A673 (cell line): ENCODE measurements around the gene NXPE4. TPM values are rescaled to one million over a fixed set of nuclear protein-coding genes. Genes with fewer than 3 reads are reported as not detected.

ENCODE experiments used
- BruUV-seq: library from RNA; stranded (reverse); fragments of 400-500 nt; replicated peaks from 2 replicates; lab custom pipeline; 2021; lab: Mats Ljungman, UMichigan
- CTCF ChIA-PET: fragments of 300-600 bp; sonication (Branson Sonifier 250); formaldehyde crosslinking; loops from one replicate; lab custom pipeline; 2022; ENCODE audit warnings: antibody characterized with exemption; lab: Charles Lee
- POLR2A ChIA-PET: fragments of 300-600 bp; sonication (Branson Sonifier 250); formaldehyde crosslinking; loops from one replicate; lab custom pipeline; 2022; ENCODE audit warnings: antibody characterized with exemption; ENCODE audit not compliant: low non-redundant PET; lab: Charles Lee
- DNase-seq: peaks from one replicate; pipeline ENCODE4 v3.0.0-alpha.2; 2015; ENCODE audit warnings: low spot score
- H3K27ac ChIP-seq: fragments of 200-600 bp; sonication (generic); 2 replicates; pipeline ENCODE4 v1.5.1; 2016; ENCODE audit warnings: mixed run types, low read depth, mild to moderate bottlenecking, mixed read lengths, antibody characterized with exemption, low read length; ENCODE audit not compliant: poor library complexity, severe bottlenecking
- H3K27me3 ChIP-seq: fragments of 200-600 bp; sonication (generic); replicated peaks from 2 replicates; pipeline ENCODE4 v1.6.1; 2017; ENCODE audit warnings: mixed run types, low read depth, mild to moderate bottlenecking, mixed read lengths, antibody characterized with exemption, low read length; ENCODE audit not compliant: insufficient read depth, poor library complexity
- H3K36me3 ChIP-seq: fragments of 200-600 bp; sonication (generic); 2 replicates; pipeline ENCODE4 v1.6.1; 2016; ENCODE audit warnings: mixed run types, mild to moderate bottlenecking, mixed read lengths, antibody characterized with exemption, low read length; ENCODE audit not compliant: insufficient read depth, poor library complexity, severe bottlenecking
- H3K4me1 ChIP-seq: fragments of 200-600 bp; sonication (generic); 2 replicates; pipeline ENCODE4 v1.6.1; 2017; ENCODE audit warnings: mixed run types, mild to moderate bottlenecking, mixed read lengths, antibody characterized with exemption, low read length; ENCODE audit not compliant: insufficient read depth, poor library complexity, severe bottlenecking
- H3K4me3 ChIP-seq: fragments of 200-600 bp; sonication (generic); 2 replicates; pipeline ENCODE4 v1.5.1; 2016; ENCODE audit warnings: low read depth, mixed run types, mild to moderate bottlenecking, mixed read lengths, low read length; ENCODE audit not compliant: poor library complexity, severe bottlenecking
- H3K9me3 ChIP-seq: fragments of 200-600 bp; sonication (generic); 2 replicates; pipeline ENCODE4 v1.6.1; 2016; ENCODE audit warnings: mixed run types, low read depth, mild to moderate bottlenecking, mixed read lengths, antibody characterized with exemption, low read length; ENCODE audit not compliant: poor library complexity, severe bottlenecking
- CTCF ChIP-seq: fragments of 300-800, 200-600 bp; sonication (generic); conservative IDR thresholded peaks from 2 replicates; pipeline ENCODE4 v1.5.1; 2017; ENCODE audit warnings: low read depth, mild to moderate bottlenecking, antibody characterized with exemption, low read length, moderate library complexity, mixed read lengths
- EZH2 ChIP-seq: fragments of 200-600 bp; sonication (generic); IDR thresholded peaks from 2 replicates; pipeline ENCODE4 v1.6.1; 2017; ENCODE audit warnings: borderline replicate concordance, low read depth, mild to moderate bottlenecking, mixed read lengths, antibody characterized with exemption, low read length; ENCODE audit not compliant: poor library complexity, severe bottlenecking
- intact Hi-C: fragments of 100-400 bp; cut with micrococcal nuclease; formaldehyde crosslinking; loops from one replicate; pipeline ENCODE4 v1.10.0; 2022; ENCODE audit not compliant: unreplicated experiment
- total RNA-seq: library from RNA; stranded (reverse); gene quantifications from 2 replicates; pipeline ENCODE4 v1.2.3, GENCODE V29; 2021

Gene NXPE4
- total RNA-seq, 1 experiment from 2014 or later: not detected

GRCh38 chr11:114606003-114606801 lies 10.6 kb upstream of the NXPE4 start:
- H3K9me3 ChIP-seq: no peaks in the 10 kb centered on the region
- no TSS peak for BruUV-seq
- H3K4me3 ChIP-seq: no peak overlapping the region
- H3K36me3 ChIP-seq: no peaks in the 10 kb centered on the region
- no peaks in the 10 kb centered on the region for H3K4me1 ChIP-seq
- intact Hi-C loops: no loop called here
- no peak for DNase-seq
- ChIA-PET POLR2A (no interaction called here), CTCF (no interaction called here)
- H3K27ac ChIP-seq: no peak overlapping the region
- no peak for TF ChIP-seq CTCF
- TF ChIP-seq EZH2: no peak
- H3K27me3 ChIP-seq: no peaks in the 10 kb centered on the region

GRCh38 chr11:114605370-114605769 lies 9.8 kb upstream of the NXPE4 start:
- DNase-seq: no peak
- intact Hi-C loops: no loop called here
- Histone ChIP-seq H3K36me3 (no peaks in the 10 kb centered on the region), H3K4me3 (no peak overlapping the region), H3K27me3 (no peaks in the 10 kb centered on the region), H3K27ac (no peak overlapping the region), H3K9me3 (no peaks in the 10 kb centered on the region), H3K4me1 (no peaks in the 10 kb centered on the region)
- no TSS peak for BruUV-seq
- ChIA-PET CTCF (no interaction called here), POLR2A (no interaction called here)
- TF ChIP-seq CTCF (no peak), EZH2 (no peak)

- Histone ChIP-seq H3K4me1 (no peaks in the 10 kb centered on the region), H3K27me3 (no peaks in the 10 kb centered on the region), H3K4me3 (no peak overlapping the region), H3K27ac (no peak overlapping the region), H3K36me3 (no peaks in the 10 kb centered on the region), H3K9me3 (no peaks in the 10 kb centered on the region)
- TF ChIP-seq CTCF: no peak
- intact Hi-C loops: no loop called here
- CTCF ChIA-PET: no interaction called here
- POLR2A ChIA-PET: no interaction called here
- no TSS peak for BruUV-seq
- no peak for DNase-seq
These were observed 9.3 kb upstream of the NXPE4 start for GRCh38 chr11:114604886-114605285.
